Activated CD4-positive, alpha-beta T cell treated with anti-CD3 and anti-CD28 coated beads, Interleukin-2, amount 50 U/mL, for 48 hours (primary cell): Measurements from ENCODE around the gene AKIRIN2.
"Not testable (repeated sequence)": the region's sequence is repeated elsewhere in the genome, so short reads cannot be mapped to it uniquely, and the experiment has no call there.

ENCODE experiments used
- DNase-seq, 2 experiments: peaks; one replicate each; pipeline ENCODE4 v3.0.0-alpha.2; 2020

AKIRIN2 gene

GRCh38 chr6:87687296-87687695, 14.7 kb downstream of the AKIRIN2 start:
- DNase-seq = no peak

- DNase-seq = not testable (repeated sequence)
Measured at GRCh38 chr6:87686636-87687205, 15.3 kb downstream of the AKIRIN2 start.

GRCh38 chr6:87684895-87685654, 17.0 kb downstream of the AKIRIN2 start:
- DNase-seq = no peak

DNA sequence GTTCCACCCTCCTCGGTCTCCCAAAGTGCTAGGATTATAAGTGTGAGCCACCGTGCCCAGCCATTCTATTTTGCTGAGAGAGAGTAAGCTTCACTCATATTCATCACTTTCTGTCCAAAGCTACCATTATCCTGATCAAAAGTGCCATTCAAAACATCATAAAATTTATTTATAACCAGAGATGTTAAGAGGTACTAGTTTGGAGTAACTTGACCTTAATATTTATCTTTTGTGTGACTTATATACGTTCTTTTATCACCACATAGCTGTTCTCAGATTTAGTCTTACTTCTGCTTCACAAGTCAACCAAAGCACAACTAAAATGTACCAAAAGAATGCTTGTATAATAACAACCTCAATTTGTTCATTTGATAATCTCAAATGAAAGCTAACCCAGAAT, 18.1 kb downstream of the AKIRIN2 start:
- DNase-seq = no peak

DNA sequence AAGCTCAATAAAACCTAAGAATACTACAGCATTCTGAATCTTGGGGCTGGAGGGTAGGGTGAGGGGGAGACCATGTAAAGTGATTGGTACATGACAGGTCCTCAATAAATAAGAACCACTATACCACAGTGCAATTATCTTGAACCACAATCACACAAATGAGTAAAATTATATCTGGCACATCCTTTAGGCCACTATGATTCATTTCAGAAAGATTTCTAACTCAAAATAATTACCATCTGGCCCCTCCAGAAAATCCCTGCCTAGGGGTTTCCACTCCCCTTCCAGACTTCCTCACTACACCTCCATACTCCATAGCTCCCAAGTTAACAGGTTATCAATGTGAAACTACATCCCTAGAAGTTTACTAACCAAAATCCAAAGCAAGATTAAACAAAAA, 19.7 kb downstream of the AKIRIN2 start:
- DNase-seq = no peak

GRCh38 chr6:87675004-87675681, 26.9 kb downstream of the AKIRIN2 start:
- no peak for DNase-seq

DNA sequence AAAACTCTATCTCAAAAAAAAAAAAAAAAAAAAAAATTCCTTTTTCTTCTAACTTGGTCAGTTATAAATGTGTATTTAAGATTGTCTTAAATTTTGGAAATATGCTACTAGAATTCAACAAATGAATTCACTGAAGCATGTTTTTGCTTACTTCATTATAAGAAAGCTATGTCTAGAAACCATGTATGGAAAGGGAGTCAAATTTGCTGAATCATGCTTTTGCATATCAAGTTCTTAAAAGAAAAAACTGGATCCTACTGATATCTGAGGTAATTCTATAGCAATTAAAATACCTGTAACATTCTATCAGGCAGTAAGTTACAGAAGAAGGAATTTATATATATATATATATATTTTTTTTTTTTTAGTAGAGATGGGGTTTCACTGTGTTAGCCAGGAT, 27.7 kb downstream of the AKIRIN2 start:
- no peak for DNase-seq

DNA sequence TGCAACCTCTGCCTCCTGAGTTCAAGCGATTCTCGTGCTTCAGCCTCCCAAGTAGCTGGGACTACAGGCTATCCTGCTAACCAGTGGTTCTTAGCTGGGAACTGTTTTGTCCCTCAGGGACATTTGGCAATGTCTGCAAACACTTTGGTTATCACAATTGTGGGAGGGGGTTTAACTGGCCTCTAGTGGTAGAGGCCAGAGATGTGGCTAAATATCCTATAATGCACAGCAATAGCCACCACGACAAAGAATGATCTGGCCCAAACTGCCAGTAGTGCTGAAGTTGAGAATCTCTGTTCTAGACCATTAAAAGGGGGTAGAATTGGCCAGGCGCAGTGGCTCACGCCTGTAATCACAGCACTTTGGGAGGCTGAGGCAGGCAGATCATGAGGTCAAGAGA, 28.8 kb downstream of the AKIRIN2 start:
- no peak for DNase-seq

DNA sequence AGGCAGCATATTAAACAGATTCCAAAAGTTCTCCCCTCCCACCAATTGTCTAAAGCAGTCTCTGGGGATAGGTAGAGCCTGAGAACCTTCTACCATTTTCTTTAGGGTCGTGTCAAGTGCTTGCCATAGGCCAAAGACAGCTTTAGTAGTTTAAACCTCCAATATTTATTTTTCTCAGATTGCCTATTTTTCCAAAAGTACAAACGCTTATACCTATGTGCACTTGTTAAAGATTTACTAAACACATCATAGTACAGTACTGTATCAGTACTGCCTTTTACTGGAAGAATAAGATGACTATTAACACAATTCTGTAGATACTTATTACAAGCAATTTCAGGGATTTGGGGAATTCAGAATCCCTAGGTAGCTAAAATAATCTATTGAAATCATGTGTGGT, 29.4 kb downstream of the AKIRIN2 start:
- DNase-seq = no peak

DNA sequence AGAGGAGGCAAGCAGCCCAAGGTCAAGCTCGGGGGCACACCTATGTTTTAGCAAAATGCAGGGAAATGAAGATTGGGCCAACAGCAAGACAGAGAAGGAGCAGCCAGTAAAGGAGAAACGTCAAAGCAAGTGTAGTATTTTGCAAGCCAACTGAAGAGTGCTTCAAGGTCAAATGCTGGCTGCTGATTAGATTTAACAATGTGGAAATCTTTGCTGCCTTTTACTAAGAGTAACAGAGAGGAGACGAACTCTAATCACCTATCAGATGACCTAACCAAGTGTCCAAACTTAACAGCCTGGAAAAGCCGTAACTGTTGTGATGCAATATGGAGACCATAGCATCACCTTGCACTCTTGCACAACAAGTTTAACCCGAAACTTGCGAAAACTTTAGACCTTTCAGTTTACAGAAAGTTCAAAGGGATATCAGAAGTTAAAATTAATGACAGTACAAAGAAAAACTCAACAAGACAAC, 30.4 kb downstream of the AKIRIN2 start:
- DNase-seq = no peak

GRCh38 chr6:87670707-87671106, 31.3 kb downstream of the AKIRIN2 start:
- DNase-seq = no peak

DNA sequence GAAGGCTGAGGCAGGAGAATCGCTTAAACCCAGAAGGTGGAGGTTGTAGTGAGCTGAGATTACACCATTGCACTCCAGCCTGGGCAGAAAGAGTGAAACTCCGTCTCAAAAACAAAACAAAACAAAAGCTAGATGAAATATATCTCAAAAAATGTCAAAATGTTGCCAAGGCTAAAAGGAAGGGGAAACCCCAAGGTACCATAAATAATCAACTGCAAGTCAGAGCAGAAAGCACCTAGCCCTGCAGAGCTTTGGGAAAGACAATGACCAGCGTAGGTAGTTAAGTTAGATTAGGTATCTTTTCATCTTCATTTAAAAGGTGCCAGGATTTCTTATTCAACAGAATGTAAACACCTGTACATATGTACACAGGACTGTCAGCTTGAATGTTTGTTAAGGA, 33.0 kb downstream of the AKIRIN2 start:
- DNase-seq = no peak

GRCh38 chr6:87668013-87668412, 34.0 kb downstream of the AKIRIN2 start:
- DNase-seq = no peak

GRCh38 chr6:87667032-87667431, 35.0 kb downstream of the AKIRIN2 start:
- DNase-seq = no peak

DNA sequence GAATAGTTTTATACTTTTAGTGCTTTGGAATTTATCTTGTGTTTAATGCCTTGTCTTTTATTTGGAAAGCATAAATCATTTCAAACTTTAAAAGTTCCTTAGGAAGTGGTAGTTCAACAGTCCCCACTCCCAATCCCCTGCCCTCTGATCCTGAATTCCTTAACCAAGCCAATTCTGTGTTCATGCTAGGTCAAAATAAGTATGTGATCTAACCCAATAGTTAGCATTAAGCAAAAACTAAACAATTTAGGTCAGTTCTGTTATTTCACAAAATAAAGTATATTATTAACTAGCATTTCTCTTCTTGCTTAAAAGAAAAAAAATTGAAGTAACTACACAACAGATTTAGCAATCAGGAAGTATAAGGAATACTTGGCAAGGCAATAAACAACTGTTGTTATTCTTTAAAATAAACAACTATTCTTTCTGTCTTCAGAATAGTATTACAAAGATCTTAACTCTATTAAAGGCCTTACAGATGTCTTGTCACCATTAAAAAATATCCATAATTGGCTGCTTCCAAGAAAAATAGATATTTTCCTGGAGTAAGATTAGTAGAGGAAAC, 37.0 kb downstream of the AKIRIN2 start:
- DNase-seq = no peak

- no peak for DNase-seq
Measured at GRCh38 chr6:87663434-87663833, 38.6 kb downstream of the AKIRIN2 start.

- no peak for DNase-seq
Measured at GRCh38 chr6:87661503-87661902, 40.5 kb downstream of the AKIRIN2 start.

DNA sequence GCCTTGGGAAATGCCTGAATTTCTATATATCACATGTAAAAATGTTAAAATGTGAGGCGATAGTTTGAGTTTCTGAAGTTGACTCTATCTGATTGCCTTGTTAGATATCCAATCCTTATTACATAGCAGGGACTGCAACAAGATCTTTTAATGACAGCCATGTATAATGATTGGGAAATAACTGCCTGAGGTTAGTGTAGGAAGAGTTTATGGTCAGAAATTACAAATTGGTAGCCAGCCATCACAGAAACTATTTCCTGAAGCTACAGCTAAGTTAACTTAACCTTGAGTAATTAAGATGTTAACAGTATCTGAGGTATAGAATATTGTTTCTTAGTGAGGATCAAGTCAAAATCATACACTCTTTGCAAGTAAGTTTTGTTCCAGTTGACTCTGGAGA, 41.0 kb downstream of the AKIRIN2 start:
- no peak for DNase-seq

DNA sequence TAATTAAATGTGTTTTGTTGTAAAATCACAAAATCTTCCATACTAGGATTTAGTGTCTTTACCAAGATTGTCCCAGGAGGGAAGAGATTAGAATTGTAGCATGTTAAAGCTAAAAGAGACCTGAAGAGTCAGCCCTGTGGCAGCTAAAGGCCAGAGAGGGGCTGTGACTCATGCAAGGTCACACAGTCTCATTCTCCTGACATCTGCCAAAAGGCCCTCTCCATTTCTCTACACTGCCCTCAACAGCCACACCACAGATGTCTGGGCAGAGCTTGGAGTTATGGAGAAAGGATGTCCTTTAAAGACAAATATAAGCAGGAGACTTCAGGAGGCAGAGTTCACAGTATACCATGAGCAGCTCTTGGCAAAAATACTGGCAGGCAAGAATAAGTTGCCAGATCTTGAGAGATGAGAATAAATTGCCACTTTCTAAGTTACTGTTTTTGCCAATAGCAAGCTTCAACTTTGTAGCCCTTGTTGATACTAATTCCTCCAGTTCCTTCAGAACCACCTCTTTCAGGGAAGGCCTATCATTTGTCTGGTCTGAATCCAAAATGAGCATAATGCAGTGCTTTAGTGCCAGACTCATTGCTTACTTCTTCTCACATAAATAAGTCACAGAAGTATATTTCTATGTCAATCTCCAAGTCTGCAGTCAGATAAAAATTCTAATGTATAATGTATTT, 41.7 kb downstream of the AKIRIN2 start:
- no peak for DNase-seq

- DNase-seq = no peak
Measured at GRCh38 chr6:87658516-87658915, 43.5 kb downstream of the AKIRIN2 start.

DNA sequence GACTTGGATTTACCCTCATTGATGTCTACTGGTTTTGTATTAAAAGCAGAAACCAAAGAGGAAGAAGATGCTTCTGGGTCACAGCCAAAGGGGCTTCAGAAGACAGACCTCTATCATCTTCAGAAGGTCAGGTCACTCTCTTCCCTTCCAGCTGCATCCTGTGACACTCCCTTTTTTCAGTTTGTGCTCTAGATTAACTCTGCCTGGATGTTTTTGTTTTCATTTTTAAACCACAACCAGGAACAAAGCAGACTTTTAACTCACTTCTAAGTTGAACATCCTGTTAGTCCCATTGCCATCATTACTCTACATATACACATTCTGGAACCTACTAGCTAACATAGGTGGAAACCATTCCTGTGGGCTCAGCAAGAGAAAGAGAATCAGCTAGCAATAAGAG, 45.2 kb downstream of the AKIRIN2 start:
- no peak for DNase-seq

- no peak for DNase-seq
Measured at GRCh38 chr6:87655824-87656223, 46.2 kb downstream of the AKIRIN2 start.

- no peak for DNase-seq
Measured at GRCh38 chr6:87654875-87655454, 47.1 kb downstream of the AKIRIN2 start.
